Measurements from ENCODE around the gene LCE5A. TPM values are rescaled to one million over a fixed set of nuclear protein-coding genes. Genes with fewer than 3 reads are reported as not detected.
A peak's percentile ranks its signal among the peaks of the same experiment; 100 is the strongest.

LCE5A gene
- total and polyA plus RNA-seq, 2 experiments from 2014 or later = not detected

- in situ Hi-C loops (cut with MboI) = no loop called here
- Histone ChIP-seq H3K4me3 (no peak overlapping the region), H3K79me2 (ENCODE audit: insufficient read depth) (no peaks in the 10 kb centered on the region), H3K36me3 (ENCODE audit: low read depth) (no peaks in the 10 kb centered on the region), H3K9ac (no peak overlapping the region), H3F3A (ENCODE audit: insufficient read depth) (peaks cover 19% of the 10 kb centered on the region), H3K4me1 (ENCODE audit: insufficient read depth) (peaks cover 21% of the 10 kb centered on the region), H3K4me2 (ENCODE audit: unreplicated experiment) (no peak overlapping the region), H2AFZ (no peak overlapping the region), H3K27ac (no peak overlapping the region), H3K9me3 (ENCODE audit: low read depth) (no peaks in the 10 kb centered on the region), H4K20me1 (ENCODE audit: insufficient read depth) (no peaks in the 10 kb centered on the region), H3K27me3 (replicated peaks; ENCODE audit: insufficient read depth) (peaks cover 30% of the 10 kb centered on the region; the same call in 1 of the 2 replicates), H3K9me2 (ENCODE audit: insufficient read depth) (no peaks in the 10 kb centered on the region)
- no peak for DNase-seq
- TF ChIP-seq EZH2phosphoT487 (IDR thresholded peaks at IDR 0.05; ENCODE audit: insufficient read depth, low read depth) (no peak), EZH2 (IDR thresholded peaks at IDR 0.05; ENCODE audit: insufficient read depth, poor library complexity, severe bottlenecking) (no peak)
- WGBS, 2 experiments (ENCODE audit: low coverage in 1 of 2, low lambda C conversion rate in 2 of 2, missing lambda C conversion rate in 2 of 2) = 34 to 36% methylated on average over 3 of the region's 3 CpGs
Measured at GRCh38 chr1:152513081-152513480, 2.5 kb downstream of the LCE5A start.

- peaks cover 19% of the 10 kb centered on the region; the same call in 1 of the 2 replicates for H3K27me3 ChIP-seq (replicated peaks; ENCODE audit: insufficient read depth)
- 31 to 42% methylated on average over 11 to 17 of the region's 17 CpGs for WGBS, 2 experiments (ENCODE audit: low coverage in 1 of 2, low lambda C conversion rate in 2 of 2, missing lambda C conversion rate in 2 of 2)
- H4K20me1 ChIP-seq (ENCODE audit: insufficient read depth) = no peaks in the 10 kb centered on the region
- no peaks in the 10 kb centered on the region for H3K36me3 ChIP-seq (ENCODE audit: low read depth)
- H3K9ac ChIP-seq = peak overlapping the region; percentile 46
- no peaks in the 10 kb centered on the region for H3K9me2 ChIP-seq (ENCODE audit: insufficient read depth)
- no peaks in the 10 kb centered on the region for H3K9me3 ChIP-seq (ENCODE audit: low read depth)
- no peak overlapping the region for H3K27ac ChIP-seq
- H2AFZ ChIP-seq = peak overlapping the region; percentile 61
- peaks cover 21% of the 10 kb centered on the region for H3K4me1 ChIP-seq (ENCODE audit: insufficient read depth)
- no peak for TF ChIP-seq EZH2phosphoT487 (IDR thresholded peaks at IDR 0.05; ENCODE audit: insufficient read depth, low read depth)
- TF ChIP-seq EZH2 (IDR thresholded peaks at IDR 0.05; ENCODE audit: insufficient read depth, poor library complexity, severe bottlenecking) = no peak
- peak overlapping the region; percentile 69 for H3K4me3 ChIP-seq
- in situ Hi-C loops (cut with MboI) = no loop called here
- H3K4me2 ChIP-seq (ENCODE audit: unreplicated experiment) = peak overlapping the region; percentile 79
- H3F3A ChIP-seq (ENCODE audit: insufficient read depth) = peaks cover 19% of the 10 kb centered on the region
- no peaks in the 10 kb centered on the region for H3K79me2 ChIP-seq (ENCODE audit: insufficient read depth)
- DNase-seq = peak; percentile 28
Measured at GRCh38 chr1:152514715-152515433, 4.3 kb downstream of the LCE5A start.

GRCh38 chr1:152515434-152515783, 4.8 kb downstream of the LCE5A start:
- peaks cover 19% of the 10 kb centered on the region for H3F3A ChIP-seq (ENCODE audit: insufficient read depth)
- peaks cover 13% of the 10 kb centered on the region; the same call in 1 of the 2 replicates for H3K27me3 ChIP-seq (replicated peaks; ENCODE audit: insufficient read depth)
- in situ Hi-C loops (cut with MboI) = no loop called here
- peaks cover 21% of the 10 kb centered on the region for H3K4me1 ChIP-seq (ENCODE audit: insufficient read depth)
- no peak overlapping the region for H3K27ac ChIP-seq
- peak overlapping the region; percentile 79 for H3K4me2 ChIP-seq (ENCODE audit: unreplicated experiment)
- H2AFZ ChIP-seq = peak overlapping the region; percentile 61
- H3K4me3 ChIP-seq = peak overlapping the region; percentile 69
- no peaks in the 10 kb centered on the region for H3K9me2 ChIP-seq (ENCODE audit: insufficient read depth)
- peak; percentile 85 for DNase-seq
- TF ChIP-seq EZH2 (IDR thresholded peaks at IDR 0.05; ENCODE audit: insufficient read depth, poor library complexity, severe bottlenecking) = no peak
- TF ChIP-seq EZH2phosphoT487 (IDR thresholded peaks at IDR 0.05; ENCODE audit: insufficient read depth, low read depth) = no peak
- H3K9me3 ChIP-seq (ENCODE audit: low read depth) = no peaks in the 10 kb centered on the region
- H3K9ac ChIP-seq = peak overlapping the region; percentile 46
- WGBS, 2 experiments (ENCODE audit: low coverage in 1 of 2, low lambda C conversion rate in 2 of 2, missing lambda C conversion rate in 2 of 2) = 0 to 2% methylated on average over 4 to 33 of the region's 33 CpGs
- no peaks in the 10 kb centered on the region for H4K20me1 ChIP-seq (ENCODE audit: insufficient read depth)
- H3K79me2 ChIP-seq (ENCODE audit: insufficient read depth) = no peaks in the 10 kb centered on the region
- H3K36me3 ChIP-seq (ENCODE audit: low read depth) = no peaks in the 10 kb centered on the region

- no peaks in the 10 kb centered on the region for H3K36me3 ChIP-seq (ENCODE audit: low read depth)
- H3K4me1 ChIP-seq (ENCODE audit: insufficient read depth) = peaks cover 21% of the 10 kb centered on the region
- 53 to 59% methylated on average over 7 of the region's 7 CpGs for WGBS, 2 experiments (ENCODE audit: low coverage in 1 of 2, low lambda C conversion rate in 2 of 2, missing lambda C conversion rate in 2 of 2)
- H3K27ac ChIP-seq = no peak overlapping the region
- H3F3A ChIP-seq (ENCODE audit: insufficient read depth) = peaks cover 19% of the 10 kb centered on the region
- 0 out of 2 replicates have a peak overlapping the region, but pooled peaks have one; percentile 69 for H3K4me3 ChIP-seq
- no peak overlapping the region for H3K9ac ChIP-seq
- no peaks in the 10 kb centered on the region for H3K79me2 ChIP-seq (ENCODE audit: insufficient read depth)
- TF ChIP-seq EZH2phosphoT487 (IDR thresholded peaks at IDR 0.05; ENCODE audit: insufficient read depth, low read depth) (no peak), EZH2 (IDR thresholded peaks at IDR 0.05; ENCODE audit: insufficient read depth, poor library complexity, severe bottlenecking) (no peak)
- in situ Hi-C loops (cut with MboI) = no loop called here
- no peak for DNase-seq
- peaks cover 8% of the 10 kb centered on the region; the same call in 1 of the 2 replicates for H3K27me3 ChIP-seq (replicated peaks; ENCODE audit: insufficient read depth)
- peak overlapping the region; percentile 79 for H3K4me2 ChIP-seq (ENCODE audit: unreplicated experiment)
- H3K9me2 ChIP-seq (ENCODE audit: insufficient read depth) = no peaks in the 10 kb centered on the region
- no peaks in the 10 kb centered on the region for H3K9me3 ChIP-seq (ENCODE audit: low read depth)
- no peaks in the 10 kb centered on the region for H4K20me1 ChIP-seq (ENCODE audit: insufficient read depth)
- H2AFZ ChIP-seq = no peak overlapping the region
Measured at GRCh38 chr1:152516082-152516481, 5.5 kb downstream of the LCE5A start.
